GM21619 (cell line): ENCODE measurements around the gene TNFSF9.
"Not testable (repeated sequence)": the region's sequence is repeated elsewhere in the genome, so short reads cannot be mapped to it uniquely, and the experiment has no call there.

Experiments
- ATAC-seq: cut with Tn5 transposase; IDR thresholded peaks from one replicate; pipeline ENCODE4 v1.9.1; 2021; ENCODE audit not compliant: unreplicated experiment

The TNFSF9 gene

GRCh38 chr19:6508028-6508771 lies 22.6 kb upstream of the TNFSF9 start:
- not testable (repeated sequence) for ATAC-seq

GRCh38 chr19:6509118-6509971 lies 21.5 kb upstream of the TNFSF9 start:
- no peak for ATAC-seq

GRCh38 chr19:6510618-6511017 lies 20.2 kb upstream of the TNFSF9 start:
- ATAC-seq: no peak

- no peak for ATAC-seq
These were observed 16.7 kb upstream of the TNFSF9 start for GRCh38 chr19:6514089-6514488.

- no peak for ATAC-seq
These were observed 15.8 kb upstream of the TNFSF9 start for GRCh38 chr19:6514926-6515544.

- ATAC-seq: no peak
These were observed 14.7 kb upstream of the TNFSF9 start for GRCh38 chr19:6516018-6516658.

GRCh38 chr19:6516659-6517291 lies 14.1 kb upstream of the TNFSF9 start:
- no peak for ATAC-seq

- peak; percentile 29 for ATAC-seq
These were observed 12.5 kb upstream of the TNFSF9 start for GRCh38 chr19:6518145-6518911.

GRCh38 chr19:6519289-6519688 lies 11.5 kb upstream of the TNFSF9 start:
- ATAC-seq: no peak

GRCh38 chr19:6521718-6522646 lies 8.8 kb upstream of the TNFSF9 start:
- ATAC-seq: peak; percentile 30

- ATAC-seq: no peak
These were observed 8.1 kb upstream of the TNFSF9 start for GRCh38 chr19:6522712-6523111.

- no peak for ATAC-seq
These were observed 6.5 kb upstream of the TNFSF9 start for GRCh38 chr19:6524311-6524710.

GRCh38 chr19:6527893-6528543 lies 2.8 kb upstream of the TNFSF9 start:
- peak; percentile 42 for ATAC-seq

- ATAC-seq: no peak
These were observed 2.2 kb upstream of the TNFSF9 start for GRCh38 chr19:6528544-6529121.

GRCh38 chr19:6529351-6529750 lies 1.5 kb upstream of the TNFSF9 start:
- no peak for ATAC-seq

GRCh38 chr19:6529937-6530385 lies 865 bp upstream of the TNFSF9 start:
- ATAC-seq: no peak

GRCh38 chr19:6531163-6531955 lies 533 bp downstream of the TNFSF9 start:
- no peak for ATAC-seq
